Keratinocyte (primary cell): ENCODE measurements around the gene ICAM4. TPM values are rescaled to one million over a fixed set of nuclear protein-coding genes. Genes with fewer than 3 reads are reported as not detected.

Experiments
- DNase-seq: peaks from one replicate; pipeline ENCODE4 v3.0.0-alpha.2; 2011; ENCODE audit warnings: low read depth, missing footprints, low spot score
- FAIRE-seq: peaks from 2 replicates; lab custom pipeline; 2011; peaks lifted over from hg19 to GRCh38; lab: Jason Lieb, UNC
- H2AFZ ChIP-seq: 2 replicates; pipeline ENCODE4 v1.6.0; 2012; ENCODE audit warnings: low read length, control low read depth, inconsistent platforms; ENCODE audit not compliant: control insufficient read depth
- H3K27ac ChIP-seq: 2 replicates; pipeline ENCODE4 v1.5.1; 2011; ENCODE audit warnings: low read length; ENCODE audit not compliant: control insufficient read depth, insufficient read depth
- H3K27me3 ChIP-seq: 3 replicates; pipeline ENCODE4 v1.6.0; 2011; ENCODE audit warnings: low read length; ENCODE audit not compliant: control insufficient read depth, insufficient read depth; ENCODE audit errors: extremely low read depth
- H3K36me3 ChIP-seq, 2 experiments: 2 replicates in 1 of 2; 3 replicates in 1 of 2; pipeline ENCODE4 v1.5.1; 2011; ENCODE audit warnings: low read length in 2 of 2, mild to moderate bottlenecking in 1 of 2; ENCODE audit not compliant: control insufficient read depth in 2 of 2, insufficient read depth in 2 of 2; ENCODE audit errors: extremely low read depth in 1 of 2
- H3K4me1 ChIP-seq: 3 replicates; pipeline ENCODE4 v1.5.1; 2011; ENCODE audit warnings: low read length; ENCODE audit not compliant: control insufficient read depth, insufficient read depth; ENCODE audit errors: extremely low read depth
- H3K4me2 ChIP-seq: 3 replicates; pipeline ENCODE4 v1.6.0; 2011; ENCODE audit warnings: low read depth, low read length; ENCODE audit not compliant: control insufficient read depth, insufficient read depth; ENCODE audit errors: extremely low read depth
- H3K4me3 ChIP-seq, 3 experiments: fragments of 200-600 bp in 1 of 3; sonication (generic) in 1 of 3; 2 replicates in 2 of 3; 3 replicates in 1 of 3; pipeline ENCODE4 v1.5.1; 2011 to 2016; ENCODE audit warnings: low read length in 3 of 3, mild to moderate bottlenecking in 3 of 3, control low read depth in 2 of 3, inconsistent platforms in 1 of 3, low read depth in 1 of 3, mixed read lengths in 1 of 3, mixed run types in 1 of 3, moderate library complexity in 1 of 3; ENCODE audit not compliant: control insufficient read depth in 2 of 3, insufficient read depth in 2 of 3; ENCODE audit errors: extremely low read depth in 1 of 3
- H3K79me2 ChIP-seq: 2 replicates; pipeline ENCODE4 v1.6.0; 2012; ENCODE audit warnings: low read length; ENCODE audit not compliant: control insufficient read depth, insufficient read depth
- H3K9ac ChIP-seq: 3 replicates; pipeline ENCODE4 v1.6.0; 2011; ENCODE audit warnings: low read length; ENCODE audit not compliant: control insufficient read depth, insufficient read depth; ENCODE audit errors: extremely low read depth
- H3K9me1 ChIP-seq: 3 replicates; pipeline ENCODE4 v1.6.0; 2011; ENCODE audit warnings: low read length; ENCODE audit not compliant: control insufficient read depth, insufficient read depth; ENCODE audit errors: extremely low read depth
- H3K9me3 ChIP-seq: 2 replicates; pipeline ENCODE4 v1.5.1; 2012; ENCODE audit warnings: low read depth, low read length; ENCODE audit not compliant: control insufficient read depth
- H4K20me1 ChIP-seq: 3 replicates; pipeline ENCODE4 v1.6.0; 2011; ENCODE audit warnings: low read length; ENCODE audit not compliant: control insufficient read depth, insufficient read depth; ENCODE audit errors: extremely low read depth
- CTCF ChIP-seq, 3 experiments: IDR thresholded peaks in 1 of 3; conservative IDR thresholded peaks in 1 of 3; optimal IDR thresholded peaks in 1 of 3; 2 replicates in 2 of 3; 3 replicates in 1 of 3; pipeline versions ENCODE3 to v1.5.1; 2011; ENCODE audit warnings: low read length in 3 of 3, mild to moderate bottlenecking in 3 of 3, moderate library complexity in 2 of 3, control low read depth in 1 of 3, inconsistent platforms in 1 of 3; ENCODE audit not compliant: insufficient read depth in 2 of 3; ENCODE audit errors: extremely low read depth in 1 of 3
- EZH2 ChIP-seq: IDR thresholded peaks from one replicate; pipeline ENCODE4 v1.6.1; 2012; ENCODE audit warnings: inconsistent platforms, mild to moderate bottlenecking, low read length, moderate library complexity
- dilution Hi-C: fragments of 300-500 bp; cut with MboI; formaldehyde crosslinking; loops from one replicate; pipeline ENCODE4 v1.7.0; 2020; ENCODE audit warnings: low sequenced_read_pairs; ENCODE audit not compliant: extremely low pct_ligation_motif_present
- polyA plus RNA-seq, 5 experiments: library from polyadenylated mRNA; depleted of rRNA in 3 of 5; stranded (reverse) in 3 of 5; stranded (forward) in 1 of 5; unstranded in 1 of 5; fragments of >200 nt; gene quantifications; 1 replicate in 1 of 5; 2 replicates in 3 of 5; 3 replicates in 1 of 5; pipeline versions ENCODE4 v1.2.1 to v1.2.3, GENCODE V29; 2011 to 2012; ENCODE audit warnings: missing spikeins in 2 of 5, low read depth in 1 of 5, low replicate concordance in 1 of 5

ICAM4 gene
- polyA plus RNA-seq, 1 donor (not counting 4 experiments of a cell fraction or from before 2014, with no cell fraction given) = 0.25 TPM

GRCh38 chr19:10317045-10317856 lies 30.5 kb downstream of the ICAM4 start:
- H3K9me3 ChIP-seq = no peaks in the 10 kb centered on the region
- no peak overlapping the region for H3K4me3 ChIP-seq
- no peak overlapping the region for H3K4me2 ChIP-seq
- peaks cover 2% of the 10 kb centered on the region for H3K79me2 ChIP-seq
- dilution Hi-C loops = no loop called here
- FAIRE-seq (no peak), DNase-seq (no peak)
- H3K27me3 ChIP-seq = no peaks in the 10 kb centered on the region
- H4K20me1 ChIP-seq = no peaks in the 10 kb centered on the region
- H3K4me1 ChIP-seq = peaks cover 9% of the 10 kb centered on the region
- peaks cover 14 to 20% of the 10 kb centered on the region in 2 experiments for H3K36me3 ChIP-seq
- no peak overlapping the region for H2AFZ ChIP-seq
- TF ChIP-seq CTCF (optimal IDR thresholded peaks at IDR 0.05 in 1 of 3, IDR thresholded peaks at IDR 0.05 in 1 of 3, conservative IDR thresholded peaks at IDR 0.05 in 1 of 3; ENCODE audit: extremely low read depth in 1 of 3, insufficient read depth in 2 of 3, low read length in 3 of 3) = no peak
- TF ChIP-seq EZH2 = no peak
- no peaks in the 10 kb centered on the region for H3K9me1 ChIP-seq
- H3K9ac ChIP-seq = no peak overlapping the region
- no peak overlapping the region for H3K27ac ChIP-seq

DNA sequence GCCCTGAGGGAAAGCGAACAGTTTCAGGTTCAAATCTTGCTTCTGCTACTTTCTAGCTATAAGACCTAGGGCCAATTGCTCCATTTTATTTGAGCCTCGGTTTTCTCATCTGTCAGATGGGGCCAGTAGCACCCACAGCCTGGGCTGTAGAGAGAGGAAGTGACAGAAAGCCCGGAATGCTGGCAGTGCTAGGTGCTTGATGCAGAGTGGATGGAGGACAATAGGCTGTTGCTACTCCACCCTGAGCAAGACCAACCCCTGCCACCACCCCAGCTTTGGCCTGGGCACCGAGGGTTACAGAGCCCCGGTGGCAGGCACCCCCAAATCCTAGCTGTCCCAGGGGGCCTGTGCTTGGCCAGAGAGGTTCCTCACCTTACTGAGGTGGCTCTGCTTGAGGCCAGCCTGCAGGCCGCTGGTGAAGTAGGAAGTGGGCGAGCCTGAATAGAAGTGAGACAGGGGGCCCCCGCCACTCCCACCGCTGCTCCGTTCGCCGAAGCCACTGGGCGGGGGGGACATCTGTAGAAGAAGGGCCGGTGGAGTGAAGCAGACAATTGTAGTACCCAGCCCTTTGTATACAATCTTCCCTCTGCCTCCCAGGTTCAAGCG lies 31.2 kb downstream of the ICAM4 start:
- dilution Hi-C loops = no loop called here

More for the DNA sequence above, 31.2 kb downstream of the ICAM4 start:
- no peak overlapping the region for H2AFZ ChIP-seq
- H3K4me3 ChIP-seq = no peak overlapping the region
- H3K27ac ChIP-seq = no peak overlapping the region
- no peaks in the 10 kb centered on the region for H3K9me1 ChIP-seq
- H3K4me2 ChIP-seq = no peak overlapping the region
- H4K20me1 ChIP-seq = no peaks in the 10 kb centered on the region
- no peak for DNase-seq
- TF ChIP-seq CTCF (optimal IDR thresholded peaks at IDR 0.05 in 1 of 3, IDR thresholded peaks at IDR 0.05 in 1 of 3, conservative IDR thresholded peaks at IDR 0.05 in 1 of 3; ENCODE audit: extremely low read depth in 1 of 3, insufficient read depth in 2 of 3, low read length in 3 of 3) (no peak), EZH2 (no peak)
- H3K9me3 ChIP-seq = no peaks in the 10 kb centered on the region
- peaks cover 2% of the 10 kb centered on the region for H3K79me2 ChIP-seq
- no peak for FAIRE-seq
- H3K4me1 ChIP-seq = peaks cover 9% of the 10 kb centered on the region
- no peaks in the 10 kb centered on the region for H3K27me3 ChIP-seq
- peaks cover 14 to 22% of the 10 kb centered on the region in 2 experiments for H3K36me3 ChIP-seq
- no peak overlapping the region for H3K9ac ChIP-seq
